SK-N-SH treated with all-trans-retinoic acid at 6 μM for 48 hours (cell line): ENCODE measurements around the gene FPR3.

Source experiments
- ATAC-seq: fragments of 200-7000 bp; cut with Tn5 transposase; 3 replicates; pipeline ENCODE4 v1.9.1; 2020; ENCODE audit warnings: mild to moderate bottlenecking, moderate library complexity
- ARNTL ChIP-seq: fragments of 450-650 bp; formaldehyde crosslinking; IDR thresholded peaks from 2 replicates; pipeline ENCODE4 v1.5.0; 2020; ENCODE audit warnings: low read depth, mild to moderate bottlenecking, moderate library complexity, borderline replicate concordance
- BACH2 ChIP-seq: fragments of 250-450 bp; sonication (Bioruptor Pico); IDR thresholded peaks from 2 replicates; pipeline ENCODE4 v1.9.0; 2021; ENCODE audit warnings: mild to moderate bottlenecking, borderline replicate concordance
- CREB5 ChIP-seq: fragments of 250-450 bp; sonication (Bioruptor Pico); IDR thresholded peaks from 2 replicates; pipeline ENCODE4 v1.5.1; 2020; ENCODE audit warnings: low read depth, mild to moderate bottlenecking, moderate library complexity
- CSDC2 ChIP-seq: fragments of 250-450 bp; sonication (Bioruptor Pico); IDR thresholded peaks from 2 replicates; pipeline ENCODE4 v1.5.0; 2020; ENCODE audit warnings: mild to moderate bottlenecking, moderate library complexity
- ESRRG ChIP-seq: fragments of 250-450 bp; sonication (Bioruptor Pico); IDR thresholded peaks from 2 replicates; pipeline ENCODE4 v1.6.1; 2021; ENCODE audit warnings: mild to moderate bottlenecking
- GLIS3 ChIP-seq: fragments of 250-450 bp; sonication (Bioruptor Pico); IDR thresholded peaks from 2 replicates; pipeline ENCODE4 v1.5.0; 2020; ENCODE audit warnings: mild to moderate bottlenecking, moderate library complexity
- ISL1 ChIP-seq: fragments of 250-450 bp; sonication (Bioruptor Pico); IDR thresholded peaks from 2 replicates; pipeline ENCODE4 v2.1.2; 2022; ENCODE audit warnings: mild to moderate bottlenecking, moderate library complexity
- POU6F1 ChIP-seq: fragments of 250-450 bp; sonication (Bioruptor Pico); IDR thresholded peaks from 2 replicates; pipeline ENCODE4 v1.8.0; 2021; ENCODE audit warnings: low read depth, mild to moderate bottlenecking, moderate library complexity, borderline replicate concordance
- PPARA ChIP-seq: fragments of 250-450 bp; sonication (Bioruptor Pico); IDR thresholded peaks from 2 replicates; pipeline ENCODE4 v1.5.0; 2020; ENCODE audit warnings: mild to moderate bottlenecking, borderline replicate concordance
- RARB ChIP-seq: fragments of 250-450 bp; sonication (Bioruptor Pico); IDR thresholded peaks from 2 replicates; pipeline ENCODE4 v1.8.0; 2021; ENCODE audit warnings: mild to moderate bottlenecking, moderate library complexity
- SNAI2 ChIP-seq: fragments of 250-450 bp; sonication (Bioruptor Pico); IDR thresholded peaks from 2 replicates; pipeline ENCODE4 v1.5.0; 2020; ENCODE audit warnings: mild to moderate bottlenecking, moderate library complexity
- TCF4 ChIP-seq: fragments of 250-450 bp; sonication (Bioruptor Pico); IDR thresholded peaks from 2 replicates; pipeline ENCODE4 v1.8.0; 2021; ENCODE audit warnings: mild to moderate bottlenecking, moderate library complexity, borderline replicate concordance
- TOX ChIP-seq: fragments of 250-450 bp; sonication (Bioruptor Pico); IDR thresholded peaks from 2 replicates; pipeline ENCODE4 v1.8.0; 2021; ENCODE audit warnings: mild to moderate bottlenecking, moderate library complexity, borderline replicate concordance
- TSHZ2 ChIP-seq: fragments of 250-450 bp; sonication (Bioruptor Pico); IDR thresholded peaks from 2 replicates; pipeline ENCODE4 v1.5.0; 2020; ENCODE audit warnings: mild to moderate bottlenecking, moderate library complexity
- ZC3H10 ChIP-seq: fragments of 250-450 bp; sonication (Bioruptor Pico); IDR thresholded peaks from 2 replicates; pipeline ENCODE4 v1.5.1; 2021; ENCODE audit warnings: mild to moderate bottlenecking, moderate library complexity
- ZFP3 ChIP-seq: fragments of 250-450 bp; sonication (Bioruptor Pico); IDR thresholded peaks from 2 replicates; pipeline ENCODE4 v1.5.0; 2020; ENCODE audit warnings: mild to moderate bottlenecking, moderate library complexity
- ZFP30 ChIP-seq: fragments of 450-650 bp; formaldehyde crosslinking; IDR thresholded peaks from 2 replicates; pipeline ENCODE4 v1.5.0; 2022; ENCODE audit warnings: mild to moderate bottlenecking, moderate library complexity
- ZNF565 ChIP-seq: fragments of 450-650 bp; formaldehyde crosslinking; conservative IDR thresholded peaks from 2 replicates; pipeline ENCODE4 v1.5.0; 2020; ENCODE audit warnings: low read depth, mild to moderate bottlenecking, moderate library complexity
- ZNF70 ChIP-seq: fragments of 450-650 bp; formaldehyde crosslinking; IDR thresholded peaks from 2 replicates; pipeline ENCODE4 v1.5.0; 2020; ENCODE audit warnings: mild to moderate bottlenecking, moderate library complexity
- ZNF8 ChIP-seq: fragments of 450-650 bp; formaldehyde crosslinking; IDR thresholded peaks from 2 replicates; pipeline ENCODE4 v1.5.0; 2020; ENCODE audit warnings: mild to moderate bottlenecking, moderate library complexity
- TF ChIP-seq, protein P1 (sequence below): fragments of 250-450 bp; sonication (Bioruptor Pico); IDR thresholded peaks from 2 replicates; pipeline ENCODE4 v1.8.0; 2020; ENCODE audit warnings: mild to moderate bottlenecking, moderate library complexity, borderline replicate concordance
- TF ChIP-seq, protein P2 (sequence below): fragments of 250-450 bp; sonication (Bioruptor Pico); IDR thresholded peaks from 2 replicates; pipeline ENCODE4 v1.5.1; 2021; ENCODE audit warnings: mild to moderate bottlenecking, moderate library complexity

Gene FPR3

GRCh38 chr19:51807925-51808324 lies 13.0 kb downstream of the FPR3 start:
- no peak for ATAC-seq
- TF ChIP-seq ZNF8 (CRISPR knock-in tag) (no peak), TOX (CRISPR knock-in tag) (no peak), SNAI2 (CRISPR knock-in tag) (no peak), GLIS3 (CRISPR knock-in tag) (no peak), TSHZ2 (CRISPR knock-in tag) (no peak), ARNTL (no peak), ZNF565 (CRISPR knock-in tag) (no peak), RARB (no peak), CSDC2 (CRISPR knock-in tag) (no peak), ZFP30 (CRISPR knock-in tag) (no peak), BACH2 (CRISPR knock-in tag) (no peak), ISL1 (no peak), ZC3H10 (CRISPR knock-in tag) (no peak), ESRRG (no peak), TCF4 (CRISPR knock-in tag) (no peak), CREB5 (CRISPR knock-in tag) (no peak)
- TF ChIP-seq, protein P1, sequence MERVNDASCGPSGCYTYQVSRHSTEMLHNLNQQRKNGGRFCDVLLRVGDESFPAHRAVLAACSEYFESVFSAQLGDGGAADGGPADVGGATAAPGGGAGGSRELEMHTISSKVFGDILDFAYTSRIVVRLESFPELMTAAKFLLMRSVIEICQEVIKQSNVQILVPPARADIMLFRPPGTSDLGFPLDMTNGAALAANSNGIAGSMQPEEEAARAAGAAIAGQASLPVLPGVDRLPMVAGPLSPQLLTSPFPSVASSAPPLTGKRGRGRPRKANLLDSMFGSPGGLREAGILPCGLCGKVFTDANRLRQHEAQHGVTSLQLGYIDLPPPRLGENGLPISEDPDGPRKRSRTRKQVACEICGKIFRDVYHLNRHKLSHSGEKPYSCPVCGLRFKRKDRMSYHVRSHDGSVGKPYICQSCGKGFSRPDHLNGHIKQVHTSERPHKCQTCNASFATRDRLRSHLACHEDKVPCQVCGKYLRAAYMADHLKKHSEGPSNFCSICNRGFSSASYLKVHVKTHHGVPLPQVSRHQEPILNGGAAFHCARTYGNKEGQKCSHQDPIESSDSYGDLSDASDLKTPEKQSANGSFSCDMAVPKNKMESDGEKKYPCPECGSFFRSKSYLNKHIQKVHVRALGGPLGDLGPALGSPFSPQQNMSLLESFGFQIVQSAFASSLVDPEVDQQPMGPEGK (CRISPR knock-in tag): no peak

DNA sequence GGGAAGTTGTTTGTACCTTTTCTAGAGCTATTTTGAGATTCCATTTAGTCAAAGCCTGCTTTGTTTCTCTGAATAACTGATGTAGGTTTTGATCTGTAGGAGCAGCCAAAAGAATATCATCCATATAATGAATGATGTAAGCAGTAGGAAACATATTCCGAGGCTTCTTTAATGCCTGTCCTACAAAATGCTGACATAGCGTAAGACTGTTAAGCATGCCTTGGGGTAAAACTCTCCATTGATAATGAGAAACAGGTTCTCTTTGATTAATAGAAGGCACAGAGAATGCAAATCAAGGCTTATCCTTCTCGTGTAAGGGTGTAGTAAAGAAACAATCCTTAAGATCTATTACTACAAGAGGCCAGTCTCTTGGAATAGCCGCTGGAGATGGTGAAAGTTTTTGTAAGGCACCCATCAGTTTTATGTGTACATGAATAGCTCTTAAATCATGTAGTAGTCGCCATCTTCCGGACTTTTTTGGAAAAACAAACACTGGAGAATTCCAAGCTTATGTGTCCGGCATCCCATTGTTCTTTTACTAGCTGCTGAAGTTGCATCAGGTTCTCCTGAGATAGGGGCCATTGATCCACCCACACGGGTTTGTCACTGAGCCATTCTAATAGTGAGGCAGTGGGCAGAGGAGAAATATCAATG lies 13.5 kb downstream of the FPR3 start:
- TF ChIP-seq RARB (no peak), ARNTL (no peak), PPARA (CRISPR knock-in tag) (no peak), ZNF8 (CRISPR knock-in tag) (no peak), TOX (CRISPR knock-in tag) (no peak), ZC3H10 (CRISPR knock-in tag) (no peak)
- TF ChIP-seq, protein P2, sequence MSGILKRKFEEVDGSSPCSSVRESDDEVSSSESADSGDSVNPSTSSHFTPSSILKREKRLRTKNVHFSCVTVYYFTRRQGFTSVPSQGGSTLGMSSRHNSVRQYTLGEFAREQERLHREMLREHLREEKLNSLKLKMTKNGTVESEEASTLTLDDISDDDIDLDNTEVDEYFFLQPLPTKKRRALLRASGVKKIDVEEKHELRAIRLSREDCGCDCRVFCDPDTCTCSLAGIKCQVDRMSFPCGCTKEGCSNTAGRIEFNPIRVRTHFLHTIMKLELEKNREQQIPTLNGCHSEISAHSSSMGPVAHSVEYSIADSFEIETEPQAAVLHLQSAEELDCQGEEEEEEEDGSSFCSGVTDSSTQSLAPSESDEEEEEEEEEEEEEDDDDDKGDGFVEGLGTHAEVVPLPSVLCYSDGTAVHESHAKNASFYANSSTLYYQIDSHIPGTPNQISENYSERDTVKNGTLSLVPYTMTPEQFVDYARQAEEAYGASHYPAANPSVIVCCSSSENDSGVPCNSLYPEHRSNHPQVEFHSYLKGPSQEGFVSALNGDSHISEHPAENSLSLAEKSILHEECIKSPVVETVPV (CRISPR knock-in tag): no peak
- TF ChIP-seq, protein P1 (CRISPR knock-in tag): no peak
- peak; percentile 77 for ATAC-seq

DNA sequence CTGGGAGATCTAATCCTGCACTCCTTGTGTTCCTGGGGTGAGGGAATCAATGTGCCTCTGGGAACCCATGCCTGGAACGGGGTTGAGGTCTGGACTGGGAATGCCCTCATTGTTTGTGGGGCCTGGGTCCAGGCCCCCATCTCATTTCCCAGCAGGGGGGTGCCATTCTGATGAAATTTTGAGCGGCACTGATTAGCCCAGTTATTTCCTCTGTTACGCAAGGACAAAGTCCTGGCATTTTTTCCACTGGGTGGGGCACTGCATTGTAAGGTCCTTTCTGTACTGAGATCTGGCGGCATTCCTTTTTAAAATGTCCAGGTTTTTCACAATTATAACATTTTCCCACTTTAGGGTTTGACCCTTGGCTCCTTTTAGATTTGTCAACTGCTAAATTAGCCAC lies 14.8 kb downstream of the FPR3 start:
- ATAC-seq: no peak
- no peak for TF ChIP-seq PPARA (CRISPR knock-in tag)
- no peak for TF ChIP-seq SNAI2 (CRISPR knock-in tag)
- no peak for TF ChIP-seq ZNF70
- no peak for TF ChIP-seq CREB5 (CRISPR knock-in tag)
- no peak for TF ChIP-seq POU6F1
- no peak for TF ChIP-seq CSDC2 (CRISPR knock-in tag)
- no peak for TF ChIP-seq ISL1
- TF ChIP-seq ZFP3 (CRISPR knock-in tag): no peak
- TF ChIP-seq, protein P2 (CRISPR knock-in tag): no peak
